ENCODE results near the gene CAPN9.

DNA sequence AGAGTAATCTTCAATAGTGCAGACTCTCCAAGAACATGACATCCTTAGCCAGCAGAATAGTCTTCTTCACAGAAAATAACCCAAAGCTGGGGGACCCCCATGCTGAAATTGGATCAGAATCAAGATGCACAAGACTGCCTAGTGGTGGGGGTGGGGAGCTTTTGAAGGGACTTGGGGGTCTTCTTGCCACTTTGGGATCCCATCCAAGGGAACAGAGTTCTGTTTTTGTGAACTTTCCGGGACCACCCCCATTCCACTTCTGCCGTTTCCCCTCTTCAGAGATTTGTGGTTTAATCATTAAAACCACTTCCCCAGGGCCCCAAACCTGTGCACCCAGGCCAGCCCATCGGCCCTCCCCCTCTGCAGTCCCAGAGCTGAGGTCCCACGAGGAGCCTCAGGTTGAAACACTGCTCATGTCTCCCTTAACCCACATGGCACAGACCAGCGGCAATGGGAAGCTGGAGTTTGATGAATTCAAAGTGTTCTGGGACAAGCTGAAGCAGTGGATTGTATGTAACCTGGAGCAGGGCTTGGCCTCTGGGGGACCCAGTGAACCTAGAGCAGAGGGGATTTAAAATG lies 44.9 kb downstream of the CAPN9 start:
- TF ChIP-seq ZNF416 (tag by site-specific recombination; IDR thresholded peaks at IDR 0.05) (no peak), ZNF37A (tag by site-specific recombination; IDR thresholded peaks at IDR 0.05) (no peak), ZNF221 (tag by site-specific recombination; IDR thresholded peaks at IDR 0.05; ENCODE audit: borderline replicate concordance) (no peak), KLF7 (tag by site-specific recombination; IDR thresholded peaks at IDR 0.05; ENCODE audit: borderline replicate concordance) (no peak), SP3 (tag by site-specific recombination; IDR thresholded peaks at IDR 0.05) (no peak)
- TF ChIP-seq, protein P1, sequence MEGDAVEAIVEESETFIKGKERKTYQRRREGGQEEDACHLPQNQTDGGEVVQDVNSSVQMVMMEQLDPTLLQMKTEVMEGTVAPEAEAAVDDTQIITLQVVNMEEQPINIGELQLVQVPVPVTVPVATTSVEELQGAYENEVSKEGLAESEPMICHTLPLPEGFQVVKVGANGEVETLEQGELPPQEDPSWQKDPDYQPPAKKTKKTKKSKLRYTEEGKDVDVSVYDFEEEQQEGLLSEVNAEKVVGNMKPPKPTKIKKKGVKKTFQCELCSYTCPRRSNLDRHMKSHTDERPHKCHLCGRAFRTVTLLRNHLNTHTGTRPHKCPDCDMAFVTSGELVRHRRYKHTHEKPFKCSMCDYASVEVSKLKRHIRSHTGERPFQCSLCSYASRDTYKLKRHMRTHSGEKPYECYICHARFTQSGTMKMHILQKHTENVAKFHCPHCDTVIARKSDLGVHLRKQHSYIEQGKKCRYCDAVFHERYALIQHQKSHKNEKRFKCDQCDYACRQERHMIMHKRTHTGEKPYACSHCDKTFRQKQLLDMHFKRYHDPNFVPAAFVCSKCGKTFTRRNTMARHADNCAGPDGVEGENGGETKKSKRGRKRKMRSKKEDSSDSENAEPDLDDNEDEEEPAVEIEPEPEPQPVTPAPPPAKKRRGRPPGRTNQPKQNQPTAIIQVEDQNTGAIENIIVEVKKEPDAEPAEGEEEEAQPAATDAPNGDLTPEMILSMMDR (tag by site-specific recombination; IDR thresholded peaks at IDR 0.05), result no peak
- TF ChIP-seq, protein P2, sequence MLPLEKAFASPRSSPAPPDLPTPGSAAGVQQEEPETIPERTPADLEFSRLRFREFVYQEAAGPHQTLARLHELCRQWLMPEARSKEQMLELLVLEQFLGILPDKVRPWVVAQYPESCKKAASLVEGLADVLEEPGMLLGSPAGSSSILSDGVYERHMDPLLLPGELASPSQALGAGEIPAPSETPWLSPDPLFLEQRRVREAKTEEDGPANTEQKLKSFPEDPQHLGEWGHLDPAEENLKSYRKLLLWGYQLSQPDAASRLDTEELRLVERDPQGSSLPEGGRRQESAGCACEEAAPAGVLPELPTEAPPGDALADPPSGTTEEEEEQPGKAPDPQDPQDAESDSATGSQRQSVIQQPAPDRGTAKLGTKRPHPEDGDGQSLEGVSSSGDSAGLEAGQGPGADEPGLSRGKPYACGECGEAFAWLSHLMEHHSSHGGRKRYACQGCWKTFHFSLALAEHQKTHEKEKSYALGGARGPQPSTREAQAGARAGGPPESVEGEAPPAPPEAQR (tag by site-specific recombination; IDR thresholded peaks at IDR 0.05), result no peak
- TF ChIP-seq, protein P3, sequence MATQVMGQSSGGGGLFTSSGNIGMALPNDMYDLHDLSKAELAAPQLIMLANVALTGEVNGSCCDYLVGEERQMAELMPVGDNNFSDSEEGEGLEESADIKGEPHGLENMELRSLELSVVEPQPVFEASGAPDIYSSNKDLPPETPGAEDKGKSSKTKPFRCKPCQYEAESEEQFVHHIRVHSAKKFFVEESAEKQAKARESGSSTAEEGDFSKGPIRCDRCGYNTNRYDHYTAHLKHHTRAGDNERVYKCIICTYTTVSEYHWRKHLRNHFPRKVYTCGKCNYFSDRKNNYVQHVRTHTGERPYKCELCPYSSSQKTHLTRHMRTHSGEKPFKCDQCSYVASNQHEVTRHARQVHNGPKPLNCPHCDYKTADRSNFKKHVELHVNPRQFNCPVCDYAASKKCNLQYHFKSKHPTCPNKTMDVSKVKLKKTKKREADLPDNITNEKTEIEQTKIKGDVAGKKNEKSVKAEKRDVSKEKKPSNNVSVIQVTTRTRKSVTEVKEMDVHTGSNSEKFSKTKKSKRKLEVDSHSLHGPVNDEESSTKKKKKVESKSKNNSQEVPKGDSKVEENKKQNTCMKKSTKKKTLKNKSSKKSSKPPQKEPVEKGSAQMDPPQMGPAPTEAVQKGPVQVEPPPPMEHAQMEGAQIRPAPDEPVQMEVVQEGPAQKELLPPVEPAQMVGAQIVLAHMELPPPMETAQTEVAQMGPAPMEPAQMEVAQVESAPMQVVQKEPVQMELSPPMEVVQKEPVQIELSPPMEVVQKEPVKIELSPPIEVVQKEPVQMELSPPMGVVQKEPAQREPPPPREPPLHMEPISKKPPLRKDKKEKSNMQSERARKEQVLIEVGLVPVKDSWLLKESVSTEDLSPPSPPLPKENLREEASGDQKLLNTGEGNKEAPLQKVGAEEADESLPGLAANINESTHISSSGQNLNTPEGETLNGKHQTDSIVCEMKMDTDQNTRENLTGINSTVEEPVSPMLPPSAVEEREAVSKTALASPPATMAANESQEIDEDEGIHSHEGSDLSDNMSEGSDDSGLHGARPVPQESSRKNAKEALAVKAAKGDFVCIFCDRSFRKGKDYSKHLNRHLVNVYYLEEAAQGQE (tag by site-specific recombination; IDR thresholded peaks at IDR 0.05), result no peak
- TF ChIP-seq, protein P4, sequence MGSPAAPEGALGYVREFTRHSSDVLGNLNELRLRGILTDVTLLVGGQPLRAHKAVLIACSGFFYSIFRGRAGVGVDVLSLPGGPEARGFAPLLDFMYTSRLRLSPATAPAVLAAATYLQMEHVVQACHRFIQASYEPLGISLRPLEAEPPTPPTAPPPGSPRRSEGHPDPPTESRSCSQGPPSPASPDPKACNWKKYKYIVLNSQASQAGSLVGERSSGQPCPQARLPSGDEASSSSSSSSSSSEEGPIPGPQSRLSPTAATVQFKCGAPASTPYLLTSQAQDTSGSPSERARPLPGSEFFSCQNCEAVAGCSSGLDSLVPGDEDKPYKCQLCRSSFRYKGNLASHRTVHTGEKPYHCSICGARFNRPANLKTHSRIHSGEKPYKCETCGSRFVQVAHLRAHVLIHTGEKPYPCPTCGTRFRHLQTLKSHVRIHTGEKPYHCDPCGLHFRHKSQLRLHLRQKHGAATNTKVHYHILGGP (tag by site-specific recombination; IDR thresholded peaks at IDR 0.05), result no peak
